PFSK-1 (cell line): Measurements from ENCODE around the gene MGMT.

Experiments
- POLR2AphosphoS5 ChIP-seq: IDR thresholded peaks from 2 replicates; pipeline ENCODE4 v1.6.1; 2012; ENCODE audit warnings: low read depth, mild to moderate bottlenecking, control low read depth, low read length, moderate library complexity
- REST ChIP-seq, 2 experiments: IDR thresholded peaks; 2 replicates each; pipeline versions ENCODE4 v1.6.1 to v1.8.0; 2011 to 2012; ENCODE audit warnings: low read depth in 2 of 2, low read length in 2 of 2, control low read depth in 1 of 2, inconsistent platforms in 1 of 2, mild to moderate bottlenecking in 1 of 2, moderate library complexity in 1 of 2; ENCODE audit not compliant: insufficient read depth in 1 of 2
- SIN3A ChIP-seq: IDR thresholded peaks from 2 replicates; pipeline ENCODE4 v1.6.1; 2012; ENCODE audit warnings: mild to moderate bottlenecking, low read length, moderate library complexity, borderline replicate concordance; ENCODE audit not compliant: insufficient read depth

GRCh38 chr10:129602938-129603535, 136.0 kb downstream of the MGMT start:
- TF ChIP-seq REST (IDR thresholded peaks at IDR 0.05; ENCODE audit: insufficient read depth in 1 of 2, low read depth in 2 of 2, low read length in 2 of 2) (no peak), POLR2AphosphoS5 (no peak), SIN3A (no peak)
